Endometrium (tissue), 2 donors: ENCODE results near the gene MT1H.

Experiments
- FAIRE-seq: peaks from 2 replicates; lab custom pipeline; 2012; peaks lifted over from hg19 to GRCh38; lab: Jason Lieb, UNC
- donor health status: control.
- donor health status: control.

The MT1H gene

GRCh38 chr16:56636616-56637413 is 32.8 kb upstream of the MT1H start:
- FAIRE-seq = no peak

DNA sequence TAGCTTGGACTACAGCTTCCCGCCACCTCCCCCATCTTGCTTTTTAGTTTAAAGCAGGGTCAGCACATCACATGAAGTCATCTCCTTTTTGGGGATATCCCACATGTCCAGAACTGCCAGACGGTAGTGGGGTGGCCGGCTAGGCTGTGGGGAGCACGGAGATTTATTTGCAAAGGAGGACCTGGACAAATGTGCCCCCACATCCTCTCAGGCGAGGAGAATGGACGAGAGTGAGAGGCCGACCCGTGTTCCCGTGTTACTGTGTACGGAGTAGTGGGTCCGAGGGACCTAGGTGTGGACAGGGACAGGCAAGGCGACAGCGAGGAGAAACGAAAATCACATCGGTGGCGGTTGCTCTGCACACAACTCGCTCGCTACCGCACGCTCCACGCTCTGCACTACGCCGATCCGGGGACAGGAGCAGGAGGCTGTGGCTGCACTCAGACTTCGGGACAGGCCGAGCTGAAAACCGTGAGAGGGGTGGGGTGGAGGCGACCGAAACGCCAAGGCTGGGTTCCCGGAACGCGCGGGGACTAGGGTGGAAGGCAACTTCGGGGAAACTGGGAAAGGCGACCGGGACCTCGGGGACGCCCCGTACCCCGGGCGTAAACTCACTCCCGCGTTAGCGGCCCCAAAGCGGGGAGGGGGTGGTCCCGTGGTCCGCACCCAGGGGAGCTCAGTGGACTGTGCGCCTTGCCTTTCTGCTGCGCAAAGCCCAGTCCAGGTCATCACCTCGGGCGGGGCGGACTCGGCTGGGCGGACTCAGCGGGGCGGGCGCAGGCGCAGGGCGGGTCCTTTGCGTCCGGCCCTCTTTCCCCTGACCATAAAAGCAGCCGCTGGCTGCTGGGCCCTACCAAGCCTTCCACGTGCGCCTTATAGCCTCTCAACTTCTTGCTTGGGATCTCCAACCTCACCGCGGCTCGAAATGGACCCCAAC is 31.5 kb upstream of the MT1H start, which contains the start of gene MT1A:
Gene MT1A, plus strand, starts transcription at position 853 of the 937 bp plus-strand sequence. Its CDS starts 73 bp downstream, at position 926.
- no peak for FAIRE-seq

DNA sequence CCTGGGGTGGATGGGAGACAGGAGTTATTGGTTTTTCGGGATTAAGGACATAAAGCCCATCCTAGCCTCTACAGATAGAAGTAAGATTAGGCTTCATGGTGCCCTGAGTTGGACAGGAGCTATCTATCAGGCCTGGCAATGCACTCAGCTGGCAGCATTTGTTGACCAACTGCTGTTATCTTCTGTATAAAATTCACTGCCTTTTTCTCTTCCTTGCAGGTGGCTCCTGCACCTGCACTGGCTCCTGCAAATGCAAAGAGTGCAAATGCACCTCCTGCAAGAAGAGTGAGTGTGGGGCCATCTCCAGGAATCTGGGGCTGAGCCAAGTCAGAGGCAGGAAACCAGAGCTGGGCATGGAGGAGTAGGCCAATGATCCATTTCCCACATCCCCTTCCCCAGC is 30.6 kb upstream of the MT1H start:
- FAIRE-seq = no peak

GRCh38 chr16:56640076-56640475 is 29.5 kb upstream of the MT1H start:
- no peak for FAIRE-seq

- no peak for FAIRE-seq
Observed at GRCh38 chr16:56641166-56641565, 28.4 kb upstream of the MT1H start.

DNA sequence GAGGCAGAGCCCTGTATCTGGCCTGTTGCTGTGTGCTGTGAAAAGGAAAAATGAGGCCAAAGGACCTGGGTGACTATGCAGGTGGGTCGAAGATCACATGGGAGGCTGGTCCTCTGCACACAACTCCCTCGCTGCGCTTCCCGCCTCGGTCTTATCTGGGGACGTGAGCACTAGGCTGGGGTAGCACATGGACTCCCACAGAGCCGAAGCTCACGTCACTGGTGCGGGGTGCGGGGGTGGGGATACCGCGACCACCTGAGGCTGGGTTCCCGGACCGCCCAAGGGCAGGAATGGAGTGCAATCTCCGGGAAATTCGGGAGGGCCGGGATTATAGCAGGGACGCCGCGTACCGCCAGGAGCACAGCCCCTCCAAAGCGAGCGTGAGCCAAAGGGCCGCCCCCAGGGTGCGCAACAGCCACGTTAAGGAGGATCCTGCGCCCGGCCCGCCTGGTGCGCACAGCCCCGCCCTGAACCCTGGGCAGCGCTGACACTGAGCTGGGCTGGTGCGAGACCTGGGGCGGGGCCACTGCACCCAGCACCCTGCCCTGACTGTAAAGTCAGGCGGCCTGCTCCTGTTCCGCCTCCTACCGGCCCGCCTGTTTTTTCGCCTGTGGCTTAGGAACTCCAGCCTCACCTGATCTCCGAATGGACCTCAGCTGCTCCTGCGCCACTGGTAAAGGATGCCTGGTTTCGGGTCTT is 26.4 kb upstream of the MT1H start:
- FAIRE-seq = no peak

- FAIRE-seq = no peak
Observed at GRCh38 chr16:56643833-56644232, 25.8 kb upstream of the MT1H start.

GRCh38 chr16:56645311-56645710 is 24.3 kb upstream of the MT1H start:
- no peak for FAIRE-seq

GRCh38 chr16:56645838-56646237 is 23.8 kb upstream of the MT1H start:
- FAIRE-seq = no peak

DNA sequence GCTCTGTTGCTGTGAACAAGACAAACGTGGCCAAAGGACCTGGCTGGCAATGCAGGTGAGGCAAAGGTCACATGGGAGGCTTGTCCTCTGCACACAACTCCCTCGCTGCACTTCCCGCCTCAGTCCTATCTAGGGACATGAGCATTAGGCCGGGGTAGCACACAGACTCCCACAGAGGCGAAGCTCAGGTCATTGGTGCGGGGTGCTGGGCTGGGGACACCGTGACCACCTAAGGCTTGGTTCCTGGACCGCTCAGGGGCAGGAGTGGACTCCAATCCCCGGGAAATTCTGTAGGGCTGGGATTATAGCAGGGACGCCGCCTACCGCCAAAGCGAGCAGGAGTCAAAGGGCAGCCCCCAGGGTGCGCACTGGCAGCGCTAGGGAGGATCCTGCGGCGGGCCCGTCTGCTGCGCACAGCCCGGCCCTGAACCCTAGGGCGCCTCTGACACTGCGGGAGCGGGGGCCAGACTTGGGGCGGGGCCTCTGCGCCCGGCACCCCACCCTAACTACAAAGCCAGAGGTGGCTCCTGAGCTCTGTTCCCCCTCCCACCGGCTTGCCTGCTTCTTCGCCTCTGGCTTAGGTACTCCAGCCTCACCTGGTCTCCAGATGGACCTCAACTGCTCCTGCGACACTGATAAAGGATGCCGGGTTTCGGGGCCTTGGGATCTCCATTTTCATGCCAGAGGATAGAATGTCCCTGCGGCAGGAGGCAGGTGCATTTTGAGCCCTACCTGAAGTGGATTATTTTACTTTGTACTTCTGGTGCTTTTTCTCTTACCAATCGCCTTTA is 21.8 kb upstream of the MT1H start:
- no peak for FAIRE-seq

GRCh38 chr16:56649271-56649670 is 20.3 kb upstream of the MT1H start:
- FAIRE-seq = no peak

DNA sequence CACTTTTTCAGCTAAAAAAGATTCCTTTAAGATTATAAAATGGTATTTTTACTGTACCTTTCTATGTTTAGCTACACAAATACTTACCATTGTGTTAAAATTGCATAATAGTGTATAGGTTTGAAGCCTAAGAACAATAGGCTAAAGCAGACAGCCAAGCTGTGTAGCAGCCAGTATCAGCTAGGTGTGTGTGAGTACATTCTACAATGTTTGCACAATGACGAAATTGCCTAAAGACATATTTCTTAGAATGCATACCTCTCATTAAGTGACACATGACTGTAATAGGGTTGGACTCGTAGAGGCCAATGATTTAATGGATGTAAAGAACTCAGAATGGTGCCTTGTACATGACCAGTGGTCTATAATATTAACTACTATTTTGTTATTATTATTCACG is 19.8 kb upstream of the MT1H start:
- no peak for FAIRE-seq

GRCh38 chr16:56651586-56651985 is 18.0 kb upstream of the MT1H start, which contains the start of gene MT1B:
Gene MT1B, plus strand, starts transcription at chr16:56651886. Its CDS starts 68 bp downstream, at chr16:56651954.
- no peak for FAIRE-seq

DNA sequence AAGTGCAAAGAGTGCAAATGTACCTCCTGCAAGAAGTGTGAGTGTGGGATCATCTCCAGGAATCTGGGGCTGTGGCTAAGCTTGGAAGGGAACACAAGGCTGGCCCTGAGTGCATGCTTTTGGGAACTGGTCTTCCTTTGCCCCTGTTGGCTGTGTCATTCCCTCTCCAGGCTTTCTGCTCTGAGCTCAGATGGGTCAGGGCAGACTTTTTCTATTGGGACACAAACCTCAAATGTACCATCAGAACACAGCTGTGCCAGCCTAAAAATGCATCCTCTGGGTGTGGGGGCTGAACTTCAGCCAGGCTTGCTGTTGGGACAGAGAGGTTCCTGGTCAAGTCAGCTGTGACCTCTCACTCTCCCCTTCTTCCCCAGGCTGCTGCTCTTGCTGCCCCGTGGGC is 17.0 kb upstream of the MT1H start:
- FAIRE-seq = no peak

- no peak for FAIRE-seq
Observed at GRCh38 chr16:56653218-56653617, 16.4 kb upstream of the MT1H start.

DNA sequence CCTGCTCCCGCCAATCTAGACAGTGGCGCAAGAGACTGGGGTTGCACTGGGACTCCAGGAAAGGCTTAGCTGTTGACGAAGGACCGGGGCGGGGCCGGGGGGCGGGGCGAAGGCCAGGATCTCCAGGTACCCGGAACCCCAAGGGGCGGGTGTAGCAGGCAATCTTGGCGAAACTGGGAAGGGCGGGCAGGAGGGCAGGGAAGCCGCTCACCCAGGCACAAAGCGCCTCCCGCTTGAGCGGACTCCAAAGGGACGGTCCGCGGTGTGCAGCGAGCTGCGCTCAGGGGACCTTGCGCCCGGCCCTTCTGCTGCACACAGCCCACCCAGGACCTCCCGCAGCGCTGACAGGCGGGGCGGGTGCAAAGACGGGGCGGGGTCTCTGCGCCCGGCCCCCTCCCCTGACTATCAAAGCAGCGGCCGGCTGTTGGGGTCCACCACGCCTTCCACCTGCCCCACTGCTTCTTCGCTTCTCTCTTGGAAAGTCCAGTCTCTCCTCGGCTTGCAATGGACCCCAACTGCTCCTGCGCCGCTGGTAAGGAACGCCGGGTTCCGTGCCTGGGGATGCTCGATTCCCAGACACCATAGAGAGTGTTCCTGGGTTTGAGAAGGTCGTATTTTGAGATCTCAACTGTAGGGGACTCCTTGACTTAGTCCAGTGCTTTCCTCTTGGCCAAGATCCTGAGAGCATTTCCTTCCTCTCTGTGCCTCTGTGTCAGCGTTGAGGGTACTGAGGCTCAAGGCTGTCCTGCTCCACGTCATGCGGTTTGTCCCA is 11.9 kb upstream of the MT1H start, which contains the start of gene MT1F:
Gene MT1F, plus strand, starts transcription at position 405 of the 772 bp plus-strand sequence. Its CDS starts 100 bp downstream, at position 505.
- no peak for FAIRE-seq

DNA sequence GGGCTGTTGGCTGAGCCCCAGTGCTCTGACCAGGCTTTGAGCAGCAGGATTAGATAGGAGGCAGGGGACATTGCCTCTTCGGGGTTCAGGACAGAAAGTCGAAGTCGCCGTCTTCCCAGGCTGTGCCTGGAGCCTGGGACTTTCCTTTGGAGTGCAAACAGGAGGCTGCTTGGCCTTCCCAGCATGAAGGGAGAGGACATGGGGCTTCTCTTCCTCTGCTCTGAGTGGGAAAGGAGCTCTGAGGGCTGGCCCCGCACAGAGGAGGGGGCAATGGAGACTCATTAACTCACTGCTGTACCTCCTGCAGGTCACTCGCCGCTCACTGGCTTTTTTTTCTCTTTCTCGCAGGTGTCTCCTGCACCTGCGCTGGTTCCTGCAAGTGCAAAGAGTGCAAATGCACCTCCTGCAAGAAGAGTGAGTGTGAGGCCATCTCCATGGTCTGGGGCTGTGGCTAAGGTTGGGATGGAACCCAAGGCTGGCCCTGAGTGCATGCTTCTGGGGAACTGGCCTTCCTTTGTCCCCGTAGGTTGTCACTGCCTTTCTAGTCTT is 11.2 kb upstream of the MT1H start:
- no peak for FAIRE-seq

- no peak for FAIRE-seq
Observed at GRCh38 chr16:56662357-56663354, 7.0 kb upstream of the MT1H start.

DNA sequence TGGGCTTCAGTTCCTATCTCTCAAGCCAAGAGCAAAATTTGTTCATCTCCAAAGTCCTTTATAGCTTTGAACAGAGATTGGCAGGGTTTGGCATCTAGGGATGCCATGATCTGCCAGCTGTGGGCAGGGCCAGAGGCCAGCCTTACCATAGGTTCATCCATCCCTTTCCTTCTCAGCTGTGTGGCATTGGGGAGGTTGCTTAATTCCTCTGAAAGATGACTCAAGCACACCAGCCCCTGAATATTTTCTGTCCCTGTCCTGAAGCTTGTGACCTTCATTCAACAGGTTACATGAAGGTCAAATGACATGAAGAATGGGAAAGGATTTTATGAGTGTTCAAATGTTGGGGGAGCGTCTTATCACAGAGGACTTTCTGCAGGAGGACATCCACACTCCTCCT is 5.1 kb upstream of the MT1H start:
- no peak for FAIRE-seq
